Gastroesophageal sphincter (tissue), 3 donors: ENCODE data around the gene CD6.
"Not testable (repeated sequence)": the region's sequence is repeated elsewhere in the genome, so short reads cannot be mapped to it uniquely, and the experiment has no call there.

Experiments used
- EP300 ChIP-seq: sonication (generic); formaldehyde crosslinking; IDR thresholded peaks from one replicate; pipeline ENCODE4 v1.6.1; 2017; ENCODE audit warnings: antibody characterized with exemption, mild to moderate bottlenecking
- POLR2A ChIP-seq, 2 donors: fragments of 450-650 bp; IDR thresholded peaks; one replicate each; pipeline ENCODE4 v1.6.1; 2017; ENCODE audit warnings: antibody characterized with exemption in 2 of 2, mild to moderate bottlenecking in 2 of 2, moderate library complexity in 1 of 2
- POLR2AphosphoS5 ChIP-seq: sonication (generic); formaldehyde crosslinking; IDR thresholded peaks from one replicate; pipeline ENCODE4 v1.6.1; 2017; ENCODE audit warnings: antibody characterized with exemption
- TF ChIP-seq, protein P1 (sequence below), 4 experiments: fragments of 200-600 bp in 2 of 4; fragments of 450-650 bp in 2 of 4; sonication (generic) in 1 of 4; IDR thresholded peaks; one replicate each; pipeline ENCODE4 v1.5.1; 2017 to 2019; ENCODE audit warnings: antibody characterized with exemption in 4 of 4, mild to moderate bottlenecking in 2 of 4, moderate library complexity in 2 of 4

DNA sequence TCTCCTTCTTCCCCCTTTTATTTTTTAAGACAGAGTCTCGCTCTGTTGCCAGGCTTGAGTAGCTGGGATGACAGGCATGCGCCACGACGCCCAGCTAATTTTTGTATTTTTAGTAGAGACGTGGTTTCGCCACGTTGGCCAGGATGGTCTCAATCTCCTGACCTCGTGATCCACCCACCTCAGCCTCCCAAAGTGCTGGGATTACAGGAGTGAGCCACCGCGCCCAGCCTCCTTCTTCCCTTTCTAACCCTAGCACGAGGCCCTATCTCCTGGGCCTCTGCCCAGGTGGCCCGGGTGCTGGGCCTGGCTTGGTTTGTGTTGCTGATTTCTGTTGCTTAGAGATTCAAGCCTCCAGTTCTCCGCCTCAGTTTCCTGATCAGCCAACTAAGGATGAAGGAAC is 2.8 kb downstream of the CD6 start:
- TF ChIP-seq, protein P1, sequence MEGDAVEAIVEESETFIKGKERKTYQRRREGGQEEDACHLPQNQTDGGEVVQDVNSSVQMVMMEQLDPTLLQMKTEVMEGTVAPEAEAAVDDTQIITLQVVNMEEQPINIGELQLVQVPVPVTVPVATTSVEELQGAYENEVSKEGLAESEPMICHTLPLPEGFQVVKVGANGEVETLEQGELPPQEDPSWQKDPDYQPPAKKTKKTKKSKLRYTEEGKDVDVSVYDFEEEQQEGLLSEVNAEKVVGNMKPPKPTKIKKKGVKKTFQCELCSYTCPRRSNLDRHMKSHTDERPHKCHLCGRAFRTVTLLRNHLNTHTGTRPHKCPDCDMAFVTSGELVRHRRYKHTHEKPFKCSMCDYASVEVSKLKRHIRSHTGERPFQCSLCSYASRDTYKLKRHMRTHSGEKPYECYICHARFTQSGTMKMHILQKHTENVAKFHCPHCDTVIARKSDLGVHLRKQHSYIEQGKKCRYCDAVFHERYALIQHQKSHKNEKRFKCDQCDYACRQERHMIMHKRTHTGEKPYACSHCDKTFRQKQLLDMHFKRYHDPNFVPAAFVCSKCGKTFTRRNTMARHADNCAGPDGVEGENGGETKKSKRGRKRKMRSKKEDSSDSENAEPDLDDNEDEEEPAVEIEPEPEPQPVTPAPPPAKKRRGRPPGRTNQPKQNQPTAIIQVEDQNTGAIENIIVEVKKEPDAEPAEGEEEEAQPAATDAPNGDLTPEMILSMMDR (IDR thresholded peaks at IDR 0.05): not testable (repeated sequence)
- not testable (repeated sequence) for TF ChIP-seq POLR2A (IDR thresholded peaks at IDR 0.05); EP300; POLR2AphosphoS5
